Measurements from ENCODE around the gene IFNA2.
"Not testable (repeated sequence)": the region's sequence is repeated elsewhere in the genome, so short reads cannot be mapped to it uniquely, and the experiment has no call there.

Gene IFNA2

GRCh38 chr9:21381448-21382339 lies 3.5 kb downstream of the IFNA2 start:
- DNase-seq (ENCODE audit: low read depth) = no peak

- DNase-seq (ENCODE audit: low read depth) = not testable (repeated sequence)
These were observed 13.7 kb downstream of the IFNA2 start for GRCh38 chr9:21371467-21371866.

- no peak for DNase-seq (ENCODE audit: low read depth)
These were observed 17.2 kb downstream of the IFNA2 start, which contains the start of gene IFNA13 for GRCh38 chr9:21367957-21368356. TSS of gene IFNA13 (minus strand) at chr9:21368057. CDS start at chr9:21368010, 47 bp downstream.

GRCh38 chr9:21367169-21367568 lies 18.0 kb downstream of the IFNA2 start:
- DNase-seq (ENCODE audit: low read depth) = not testable (repeated sequence)

GRCh38 chr9:21362287-21362686 lies 22.9 kb downstream of the IFNA2 start:
- DNase-seq (ENCODE audit: low read depth) = no peak

GRCh38 chr9:21357479-21358460 lies 27.4 kb downstream of the IFNA2 start:
- DNase-seq (ENCODE audit: low read depth) = no peak

- DNase-seq (ENCODE audit: low read depth) = no peak
These were observed 34.4 kb downstream of the IFNA2 start, which contains the start of gene IFNA6 for GRCh38 chr9:21350787-21351186. TSS of gene IFNA6 (minus strand) at chr9:21350887. CDS start at chr9:21350887, 0 bp downstream.

GRCh38 chr9:21348430-21348970 lies 36.7 kb downstream of the IFNA2 start:
- DNase-seq (ENCODE audit: low read depth) = no peak

GRCh38 chr9:21340735-21341134 lies 44.5 kb downstream of the IFNA2 start:
- no peak for DNase-seq (ENCODE audit: low read depth)

GRCh38 chr9:21336457-21336856 lies 48.7 kb downstream of the IFNA2 start:
- DNase-seq (ENCODE audit: low read depth) = no peak

GRCh38 chr9:21334701-21335632 lies 50.2 kb downstream of the IFNA2 start, which contains the start of gene KLHL9:
TSS of gene KLHL9 (minus strand) at chr9:21335404. CDS start at chr9:21334859, 545 bp downstream.
- DNase-seq (ENCODE audit: low read depth) = peak; percentile 89

All from amniotic epithelial cell (primary cell).